GM21723 (cell line): ENCODE results near the gene EFCAB9.

Source experiments
- ATAC-seq: cut with Tn5 transposase; IDR thresholded peaks from one replicate; pipeline ENCODE4 v1.9.1; 2021; ENCODE audit warnings: mild to moderate bottlenecking, moderate library complexity; ENCODE audit not compliant: unreplicated experiment

The EFCAB9 gene

DNA sequence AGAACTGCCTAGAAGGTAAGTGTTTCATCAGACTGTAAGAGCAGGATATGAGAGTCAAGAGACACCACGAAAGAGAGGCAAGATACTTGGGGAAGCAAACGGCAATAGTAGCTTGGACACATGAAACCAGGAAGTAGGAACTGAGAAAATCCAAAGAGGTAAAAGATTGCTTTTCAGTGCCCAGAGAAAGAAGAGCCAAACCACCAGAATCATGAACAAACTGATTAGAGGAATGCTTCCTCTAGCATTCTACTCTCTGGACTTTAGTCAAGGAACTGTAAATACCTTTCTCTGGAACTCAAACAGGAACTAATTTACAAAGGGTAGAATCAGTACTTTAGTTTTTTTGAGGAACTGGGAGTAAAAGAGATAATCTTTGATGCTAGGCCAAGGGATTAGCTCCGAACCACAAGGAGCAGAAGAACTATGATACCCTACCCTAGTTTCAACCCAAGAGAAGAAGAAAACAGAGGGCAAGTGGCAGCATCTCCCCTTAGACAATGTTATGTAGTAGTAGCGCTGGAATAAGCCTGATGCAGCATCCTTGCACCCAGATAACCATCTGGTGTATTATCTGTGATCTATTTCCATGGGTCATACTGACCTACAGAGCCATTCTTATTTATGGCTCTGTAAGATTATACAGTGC, 41.3 kb downstream of the EFCAB9 start:
- peak; percentile 64 for ATAC-seq

- no peak for ATAC-seq
Observed at GRCh38 chr5:172235827-172236736, 42.1 kb downstream of the EFCAB9 start.

DNA sequence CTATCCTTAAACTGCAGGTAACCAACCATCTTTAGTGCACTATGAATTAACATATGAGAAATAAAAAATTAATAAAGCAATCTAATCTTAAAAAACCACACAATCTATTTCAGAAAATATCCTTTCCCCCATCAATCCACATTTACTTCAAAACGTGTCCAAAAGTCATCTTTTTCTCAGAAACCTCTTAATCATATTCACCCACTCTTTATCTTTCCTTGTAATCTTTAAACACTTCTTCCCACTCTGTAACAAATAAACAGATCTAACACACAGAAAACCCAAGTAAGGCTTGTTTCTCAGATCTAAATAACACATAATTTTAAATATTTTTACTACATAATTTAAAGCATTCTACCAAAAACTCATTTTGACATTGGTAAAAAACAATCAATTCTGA, 44.4 kb downstream of the EFCAB9 start:
- ATAC-seq, result no peak

GRCh38 chr5:172243302-172243701, 49.3 kb downstream of the EFCAB9 start:
- no peak for ATAC-seq

GRCh38 chr5:172245046-172245445, 51.1 kb downstream of the EFCAB9 start:
- ATAC-seq, result no peak

DNA sequence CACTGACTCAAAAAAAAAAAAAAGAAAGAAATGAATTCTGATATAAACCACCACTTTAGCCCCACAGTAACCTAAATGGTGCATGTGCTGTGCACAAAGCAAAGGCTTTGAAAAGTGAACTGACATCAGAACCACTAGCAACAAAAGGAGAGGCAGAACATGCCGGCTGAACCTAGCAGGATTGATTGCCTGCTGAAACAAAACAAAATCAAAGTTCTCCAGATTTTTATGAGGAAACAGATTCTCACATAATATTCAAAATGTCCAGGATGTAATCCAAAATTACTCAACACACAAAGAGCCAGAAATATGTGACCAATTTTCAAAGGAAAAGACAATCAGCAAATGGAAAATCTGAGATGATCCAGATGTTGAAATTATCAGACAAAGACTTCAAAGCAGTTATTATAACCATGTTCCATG, 51.7 kb downstream of the EFCAB9 start:
- no peak for ATAC-seq

DNA sequence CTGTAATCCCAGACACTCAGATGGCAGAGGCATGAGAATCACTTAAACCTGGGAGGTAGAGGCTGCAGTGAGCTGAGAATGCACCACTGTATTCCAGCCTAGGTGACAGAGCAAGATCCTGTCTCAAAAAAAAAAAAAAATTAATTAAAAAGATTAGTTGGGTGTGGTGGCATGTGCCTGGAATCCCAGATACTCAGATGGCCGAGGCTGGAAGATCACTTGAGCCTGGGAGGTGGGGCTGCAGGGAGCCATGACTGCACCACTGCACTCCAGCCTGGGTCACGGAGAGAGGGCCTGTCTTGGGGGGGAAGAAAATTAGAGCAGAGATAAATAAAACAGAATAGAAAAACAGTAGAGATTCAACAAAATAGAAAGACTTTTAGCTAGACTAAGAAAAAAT, 54.7 kb downstream of the EFCAB9 start:
- ATAC-seq, result no peak

GRCh38 chr5:172251419-172251818, 57.4 kb downstream of the EFCAB9 start:
- ATAC-seq, result no peak

- ATAC-seq, result no peak
Observed at GRCh38 chr5:172252501-172252900, 58.5 kb downstream of the EFCAB9 start.
